ENCODE data around the gene NGEF.

NGEF gene

DNA sequence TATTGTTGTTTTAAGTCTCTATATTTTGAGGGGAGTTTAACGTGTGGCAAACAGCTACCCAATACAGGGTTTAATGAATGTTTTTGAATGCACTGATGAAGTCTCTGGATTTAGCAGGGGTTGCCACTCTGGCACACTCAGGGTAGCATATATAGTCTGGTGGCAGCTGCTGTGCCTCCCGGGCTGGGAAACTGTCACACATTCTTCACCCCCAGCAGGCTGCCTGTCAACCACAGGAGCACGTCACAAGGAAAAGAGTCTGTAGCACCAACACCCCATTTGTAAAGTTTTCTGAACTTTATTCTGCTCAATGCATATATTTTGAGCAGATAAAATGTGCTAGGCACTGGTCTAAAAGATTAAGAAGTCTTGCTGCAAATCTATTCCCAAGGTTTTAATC is 39.3 kb downstream of the NGEF start:
- TF ChIP-seq TAF1 (IDR thresholded peaks at IDR 0.05; ENCODE audit: borderline replicate concordance, insufficient read depth, low read length) (no peak), SIN3A (IDR thresholded peaks at IDR 0.05; ENCODE audit: borderline replicate concordance, insufficient read depth, low read length) (no peak), POLR2AphosphoS5 (IDR thresholded peaks at IDR 0.05; ENCODE audit: low read depth, low read length) (no peak), FOXP2 (optimal IDR thresholded peaks at IDR 0.05; ENCODE audit: borderline replicate concordance, extremely low read depth, extremely low read length, insufficient read depth) (no peak)
- TF ChIP-seq, protein P1, sequence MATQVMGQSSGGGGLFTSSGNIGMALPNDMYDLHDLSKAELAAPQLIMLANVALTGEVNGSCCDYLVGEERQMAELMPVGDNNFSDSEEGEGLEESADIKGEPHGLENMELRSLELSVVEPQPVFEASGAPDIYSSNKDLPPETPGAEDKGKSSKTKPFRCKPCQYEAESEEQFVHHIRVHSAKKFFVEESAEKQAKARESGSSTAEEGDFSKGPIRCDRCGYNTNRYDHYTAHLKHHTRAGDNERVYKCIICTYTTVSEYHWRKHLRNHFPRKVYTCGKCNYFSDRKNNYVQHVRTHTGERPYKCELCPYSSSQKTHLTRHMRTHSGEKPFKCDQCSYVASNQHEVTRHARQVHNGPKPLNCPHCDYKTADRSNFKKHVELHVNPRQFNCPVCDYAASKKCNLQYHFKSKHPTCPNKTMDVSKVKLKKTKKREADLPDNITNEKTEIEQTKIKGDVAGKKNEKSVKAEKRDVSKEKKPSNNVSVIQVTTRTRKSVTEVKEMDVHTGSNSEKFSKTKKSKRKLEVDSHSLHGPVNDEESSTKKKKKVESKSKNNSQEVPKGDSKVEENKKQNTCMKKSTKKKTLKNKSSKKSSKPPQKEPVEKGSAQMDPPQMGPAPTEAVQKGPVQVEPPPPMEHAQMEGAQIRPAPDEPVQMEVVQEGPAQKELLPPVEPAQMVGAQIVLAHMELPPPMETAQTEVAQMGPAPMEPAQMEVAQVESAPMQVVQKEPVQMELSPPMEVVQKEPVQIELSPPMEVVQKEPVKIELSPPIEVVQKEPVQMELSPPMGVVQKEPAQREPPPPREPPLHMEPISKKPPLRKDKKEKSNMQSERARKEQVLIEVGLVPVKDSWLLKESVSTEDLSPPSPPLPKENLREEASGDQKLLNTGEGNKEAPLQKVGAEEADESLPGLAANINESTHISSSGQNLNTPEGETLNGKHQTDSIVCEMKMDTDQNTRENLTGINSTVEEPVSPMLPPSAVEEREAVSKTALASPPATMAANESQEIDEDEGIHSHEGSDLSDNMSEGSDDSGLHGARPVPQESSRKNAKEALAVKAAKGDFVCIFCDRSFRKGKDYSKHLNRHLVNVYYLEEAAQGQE (IDR thresholded peaks at IDR 0.05; ENCODE audit: insufficient read depth in 1 of 2, low read depth in 2 of 2, low read length in 2 of 2), result no peak

DNA sequence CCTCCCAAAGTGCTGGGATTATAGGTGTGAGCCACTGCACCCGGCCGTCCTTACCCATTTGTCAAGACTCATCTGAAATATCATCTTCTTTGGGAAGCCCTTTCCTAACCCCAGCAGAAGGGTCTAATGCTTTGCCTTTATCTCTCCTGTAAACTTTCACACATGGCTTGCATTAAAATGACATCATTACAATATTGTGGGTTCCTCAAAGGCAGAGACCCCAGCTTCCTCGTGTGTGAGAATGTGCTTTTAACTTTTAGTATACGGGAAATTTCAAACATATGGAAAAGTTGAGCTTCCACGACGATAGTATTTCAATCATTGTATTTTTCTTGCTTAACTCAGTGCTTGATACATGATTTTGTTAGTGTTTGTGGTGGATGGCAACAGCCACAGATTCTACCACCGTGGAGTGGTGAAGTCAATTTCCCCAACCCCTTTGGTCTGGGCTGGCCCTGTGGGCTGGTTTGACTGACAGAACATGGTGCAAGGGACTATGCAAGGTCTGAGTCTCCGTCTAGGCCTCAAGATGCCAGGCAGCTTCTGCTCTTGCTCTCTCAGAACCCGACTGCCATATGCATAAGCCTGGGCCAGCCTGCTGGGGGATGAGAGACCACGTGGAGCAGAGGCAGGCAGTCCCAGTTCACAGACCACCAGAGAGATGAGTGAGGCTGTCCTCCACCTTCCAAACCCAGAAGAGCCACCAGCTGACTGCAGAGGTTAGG is 39.9 kb downstream of the NGEF start:
- TF ChIP-seq FOXP2 (optimal IDR thresholded peaks at IDR 0.05; ENCODE audit: borderline replicate concordance, extremely low read depth, extremely low read length, insufficient read depth) (no peak), POLR2AphosphoS5 (IDR thresholded peaks at IDR 0.05; ENCODE audit: low read depth, low read length) (no peak), TAF1 (IDR thresholded peaks at IDR 0.05; ENCODE audit: borderline replicate concordance, insufficient read depth, low read length) (no peak), SIN3A (IDR thresholded peaks at IDR 0.05; ENCODE audit: borderline replicate concordance, insufficient read depth, low read length) (no peak)
- TF ChIP-seq, protein P1 (IDR thresholded peaks at IDR 0.05; ENCODE audit: insufficient read depth in 1 of 2, low read depth in 2 of 2, low read length in 2 of 2), result no peak

DNA sequence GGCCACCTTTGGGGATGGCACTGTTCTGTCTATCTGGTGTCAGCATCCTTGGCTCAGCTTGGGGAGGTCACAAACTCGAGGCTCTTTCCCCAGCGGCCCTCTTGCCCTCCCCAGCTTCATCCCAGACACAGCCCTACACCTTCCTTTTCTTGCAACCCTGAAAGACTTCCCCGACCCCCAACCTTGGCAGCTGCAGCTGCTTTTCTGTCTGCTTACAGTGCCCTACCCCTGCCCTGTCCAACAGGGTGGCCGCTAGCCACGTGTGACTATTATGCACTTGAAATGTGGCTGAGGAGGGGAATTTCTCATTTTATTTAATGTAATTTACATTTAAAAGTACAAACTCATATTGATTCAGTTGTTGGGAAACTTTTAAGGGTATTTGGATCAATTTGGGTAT is 41.3 kb downstream of the NGEF start:
- TF ChIP-seq SIN3A (IDR thresholded peaks at IDR 0.05; ENCODE audit: borderline replicate concordance, insufficient read depth, low read length) (no peak), TAF1 (IDR thresholded peaks at IDR 0.05; ENCODE audit: borderline replicate concordance, insufficient read depth, low read length) (no peak), POLR2AphosphoS5 (IDR thresholded peaks at IDR 0.05; ENCODE audit: low read depth, low read length) (no peak), FOXP2 (optimal IDR thresholded peaks at IDR 0.05; ENCODE audit: borderline replicate concordance, extremely low read depth, extremely low read length, insufficient read depth) (no peak)
- TF ChIP-seq, protein P1 (IDR thresholded peaks at IDR 0.05; ENCODE audit: insufficient read depth in 1 of 2, low read depth in 2 of 2, low read length in 2 of 2), result no peak

DNA sequence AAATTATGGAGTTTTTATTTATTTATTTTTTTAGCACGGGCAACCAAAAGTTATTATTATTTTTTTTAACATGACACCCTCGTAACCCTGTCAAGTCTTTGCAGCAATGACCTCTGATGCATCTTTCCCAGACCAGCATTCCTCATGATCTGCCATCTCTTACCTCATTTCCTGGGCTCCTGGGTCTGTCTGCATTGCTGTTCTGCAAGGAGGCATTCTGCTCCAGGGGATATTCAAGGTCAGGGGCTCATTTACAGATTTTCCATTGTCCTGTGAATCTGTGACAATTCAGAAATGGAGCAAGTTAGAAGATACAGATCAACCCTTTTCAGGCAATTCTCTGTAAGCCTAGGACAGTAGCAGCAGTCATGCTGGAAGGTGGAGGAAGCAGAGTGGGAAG is 43.0 kb downstream of the NGEF start:
- no peak for TF ChIP-seq FOXP2 (optimal IDR thresholded peaks at IDR 0.05; ENCODE audit: borderline replicate concordance, extremely low read depth, extremely low read length, insufficient read depth)
- TF ChIP-seq SIN3A (IDR thresholded peaks at IDR 0.05; ENCODE audit: borderline replicate concordance, insufficient read depth, low read length), result no peak
- TF ChIP-seq, protein P1 (IDR thresholded peaks at IDR 0.05; ENCODE audit: insufficient read depth in 1 of 2, low read depth in 2 of 2, low read length in 2 of 2), result no peak
